Trophoblast cell (in vitro differentiated cells and primary cell): ENCODE measurements around the gene SEMA3G.

ENCODE experiments used
- DNase-seq, 2 donors: peaks; one replicate each; pipeline ENCODE4 v3.0.0-alpha.2; 2016
- H2AFZ ChIP-seq: 2 replicates; pipeline ENCODE4 v1.6.1; 2013; ENCODE audit warnings: low read length, moderate library complexity, mild to moderate bottlenecking; ENCODE audit not compliant: insufficient read depth, poor library complexity
- H2AK5ac ChIP-seq: 2 replicates; pipeline ENCODE4 v1.6.1; 2013; ENCODE audit warnings: mild to moderate bottlenecking, low read length
- H2BK120ac ChIP-seq: 2 replicates; pipeline ENCODE4 v1.6.1; 2013; ENCODE audit warnings: low read length, mild to moderate bottlenecking, moderate library complexity; ENCODE audit not compliant: insufficient read depth, poor library complexity
- H2BK12ac ChIP-seq: 2 replicates; pipeline ENCODE4 v1.6.1; 2013; ENCODE audit warnings: mild to moderate bottlenecking, low read length, moderate library complexity
- H2BK5ac ChIP-seq: 2 replicates; pipeline ENCODE4 v1.6.1; 2013; ENCODE audit warnings: low read length, low read depth, moderate library complexity, mild to moderate bottlenecking; ENCODE audit not compliant: poor library complexity
- H3K14ac ChIP-seq: 2 replicates; pipeline ENCODE4 v1.6.1; 2013; ENCODE audit warnings: mild to moderate bottlenecking, low read length
- H3K18ac ChIP-seq: 2 replicates; pipeline ENCODE4 v1.6.1; 2013; ENCODE audit warnings: mild to moderate bottlenecking, low read length
- H3K23ac ChIP-seq: 2 replicates; pipeline ENCODE4 v1.6.1; 2013; ENCODE audit warnings: low read length
- H3K27ac ChIP-seq: 2 replicates; pipeline ENCODE4 v1.5.1; 2013; ENCODE audit warnings: low read depth, mild to moderate bottlenecking, inconsistent platforms, low read length, moderate library complexity
- H3K27me3 ChIP-seq: 2 replicates; pipeline ENCODE4 v1.6.1; 2013; ENCODE audit warnings: inconsistent platforms, mild to moderate bottlenecking, low read length, moderate library complexity; ENCODE audit not compliant: insufficient read depth
- H3K36me3 ChIP-seq, 2 experiments: 1 replicate in 1 of 2; 2 replicates in 1 of 2; pipeline ENCODE4 v1.6.1; 2013; ENCODE audit warnings: low read length in 2 of 2, mild to moderate bottlenecking in 2 of 2, moderate library complexity in 1 of 2; ENCODE audit not compliant: insufficient read depth in 2 of 2, control insufficient read depth in 1 of 2
- H3K4ac ChIP-seq: 2 replicates; pipeline ENCODE4 v1.6.1; 2013; ENCODE audit warnings: low read depth, mild to moderate bottlenecking, low read length, moderate library complexity
- H3K4me1 ChIP-seq, 2 experiments: 1 replicate in 1 of 2; 2 replicates in 1 of 2; pipeline ENCODE4 v1.6.1; 2013; ENCODE audit warnings: low read length in 2 of 2, mild to moderate bottlenecking in 2 of 2, moderate library complexity in 1 of 2; ENCODE audit not compliant: insufficient read depth in 2 of 2, control insufficient read depth in 1 of 2
- H3K4me2 ChIP-seq: 2 replicates; pipeline ENCODE4 v1.6.1; 2013; ENCODE audit warnings: inconsistent platforms, mild to moderate bottlenecking, low read length, moderate library complexity
- H3K4me3 ChIP-seq: 2 replicates; pipeline ENCODE4 v1.5.1; 2013; ENCODE audit warnings: mild to moderate bottlenecking, low read depth, low read length, inconsistent platforms
- H3K79me1 ChIP-seq: one replicate; pipeline ENCODE4 v1.6.1; 2013; ENCODE audit warnings: low read length
- H3K79me2 ChIP-seq: 2 replicates; pipeline ENCODE4 v1.6.1; 2013; ENCODE audit warnings: low read length, mild to moderate bottlenecking; ENCODE audit not compliant: control insufficient read depth, insufficient read depth, poor library complexity
- H3K9ac ChIP-seq: 2 replicates; pipeline ENCODE4 v1.6.1; 2013; ENCODE audit warnings: mild to moderate bottlenecking, low read length
- H3K9me3 ChIP-seq: 2 replicates; pipeline ENCODE4 v1.6.1; 2013; ENCODE audit warnings: low read depth, mild to moderate bottlenecking, control low read depth, inconsistent platforms, low read length; ENCODE audit not compliant: insufficient read depth
- H4K12ac ChIP-seq: 2 replicates; pipeline ENCODE4 v1.6.1; 2013; ENCODE audit warnings: low read depth, mild to moderate bottlenecking, low read length, moderate library complexity
- H4K8ac ChIP-seq: 2 replicates; pipeline ENCODE4 v1.6.1; 2013; ENCODE audit warnings: low read depth, mild to moderate bottlenecking, low read length, moderate library complexity
- H4K91ac ChIP-seq: one replicate; pipeline ENCODE4 v1.6.1; 2013; ENCODE audit warnings: low read depth, mild to moderate bottlenecking, low read length, moderate library complexity
- WGBS: extraction: QIAGEN DNeasy Blood & Tissue Kit; methylation state at CpG from one replicate; pipeline ENCODE4 v1.1.7; 2013; ENCODE audit warnings: missing lambda C conversion rate; ENCODE audit not compliant: insufficient read length, insufficient coverage; ENCODE audit errors: extremely low coverage; 5-methylcytosine and 5-hydroxymethylcytosine counted together

The SEMA3G gene

GRCh38 chr3:52434491-52435115, 10.3 kb downstream of the SEMA3G start:
- no peak overlapping the region for H3K27ac ChIP-seq
- H3K14ac ChIP-seq, result no peak overlapping the region
- no peak overlapping the region for H3K4me3 ChIP-seq
- no peak overlapping the region for H4K91ac ChIP-seq
- no peak overlapping the region for H4K8ac ChIP-seq
- no peak overlapping the region for H2AK5ac ChIP-seq
- no peaks in the 10 kb centered on the region for H3K79me1 ChIP-seq
- no peak overlapping the region for H2BK5ac ChIP-seq
- no CpG with 5 or more reads among the region's 9 CpGs for WGBS
- H3K23ac ChIP-seq, result no peak overlapping the region
- H3K9ac ChIP-seq, result no peak overlapping the region
- no peak overlapping the region for H2BK12ac ChIP-seq
- no peak for DNase-seq
- H2BK120ac ChIP-seq, result no peak overlapping the region
- no peaks in the 10 kb centered on the region for H3K27me3 ChIP-seq
- H4K12ac ChIP-seq, result no peak overlapping the region
- no peak overlapping the region for H3K4me2 ChIP-seq
- H3K36me3 ChIP-seq, result no peaks in the 10 kb centered on the region
- H3K18ac ChIP-seq, result no peak overlapping the region
- no peaks in the 10 kb centered on the region for H3K79me2 ChIP-seq
- H3K9me3 ChIP-seq, result no peaks in the 10 kb centered on the region
- no peak overlapping the region for H2AFZ ChIP-seq
- H3K4ac ChIP-seq, result no peak overlapping the region
- peaks cover 0 to 2% of the 10 kb centered on the region in 2 experiments for H3K4me1 ChIP-seq

DNA sequence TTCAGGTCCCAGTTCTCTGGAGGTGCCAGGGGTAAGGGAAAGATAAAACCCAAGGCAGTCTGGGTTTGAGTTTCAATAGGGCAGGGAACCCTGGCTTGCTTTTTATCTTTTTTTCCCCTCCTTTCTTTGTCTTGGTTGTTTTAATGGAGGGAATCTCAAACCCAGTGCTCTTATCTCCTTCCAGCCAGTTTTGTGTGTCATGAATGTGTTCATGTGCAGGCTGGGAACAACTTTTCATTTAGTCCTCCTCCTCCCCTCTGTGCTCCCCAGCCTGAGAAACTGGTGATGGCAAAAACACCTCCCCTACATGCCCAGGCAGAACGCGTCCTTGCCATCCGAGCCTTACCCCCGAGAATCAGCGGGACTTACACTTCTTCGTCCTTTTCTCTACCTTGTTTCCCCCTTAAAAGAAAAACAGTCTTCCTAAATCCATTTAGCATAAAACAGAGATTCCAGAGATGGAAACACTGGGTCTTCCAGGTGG, 10.9 kb downstream of the SEMA3G start:
- Histone ChIP-seq H3K4me1 (peaks cover 0 to 2% of the 10 kb centered on the region in 2 experiments), H3K9me3 (no peaks in the 10 kb centered on the region), H3K27ac (no peak overlapping the region), H2BK5ac (no peak overlapping the region), H3K36me3 (no peaks in the 10 kb centered on the region), H3K14ac (no peak overlapping the region), H4K8ac (no peak overlapping the region), H3K4me2 (no peak overlapping the region), H3K23ac (no peak overlapping the region), H3K27me3 (no peaks in the 10 kb centered on the region), H3K4me3 (no peak overlapping the region), H2BK12ac (no peak overlapping the region), H3K9ac (no peak overlapping the region), H4K91ac (no peak overlapping the region), H3K18ac (no peak overlapping the region), H2AK5ac (no peak overlapping the region), H4K12ac (no peak overlapping the region), H2BK120ac (no peak overlapping the region), H2AFZ (no peak overlapping the region), H3K4ac (no peak overlapping the region), H3K79me1 (no peaks in the 10 kb centered on the region), H3K79me2 (no peaks in the 10 kb centered on the region)
- WGBS, result no CpG with 5 or more reads among the region's 6 CpGs
- no peak for DNase-seq

GRCh38 chr3:52433328-52433995, 11.4 kb downstream of the SEMA3G start:
- Histone ChIP-seq H3K36me3 (no peaks in the 10 kb centered on the region), H4K12ac (no peak overlapping the region), H3K18ac (no peak overlapping the region)

GRCh38 chr3:52432691-52433141, 12.2 kb downstream of the SEMA3G start:
- Histone ChIP-seq H3K9me3 (no peaks in the 10 kb centered on the region), H3K27me3 (no peaks in the 10 kb centered on the region), H2AK5ac (no peak overlapping the region), H2BK120ac (no peak overlapping the region), H3K27ac (no peak overlapping the region), H3K4me2 (no peak overlapping the region), H3K23ac (no peak overlapping the region), H4K12ac (no peak overlapping the region), H3K36me3 (no peaks in the 10 kb centered on the region), H3K79me1 (no peaks in the 10 kb centered on the region), H3K4me1 (peaks cover 0 to 2% of the 10 kb centered on the region in 2 experiments), H3K4me3 (no peak overlapping the region), H3K14ac (no peak overlapping the region), H3K4ac (no peak overlapping the region), H3K18ac (no peak overlapping the region), H3K79me2 (no peaks in the 10 kb centered on the region), H4K8ac (no peak overlapping the region), H2BK5ac (no peak overlapping the region), H3K9ac (no peak overlapping the region), H4K91ac (no peak overlapping the region), H2AFZ (no peak overlapping the region), H2BK12ac (no peak overlapping the region)
- no CpG with 5 or more reads among the region's 4 CpGs for WGBS
- DNase-seq, result no peak

More at GRCh38 chr3:52433328-52433995, 11.4 kb downstream of the SEMA3G start:
- WGBS, result no CpG with 5 or more reads among the region's 10 CpGs
- H3K27ac ChIP-seq, result no peak overlapping the region
- H3K14ac ChIP-seq, result no peak overlapping the region
- peaks cover 0 to 2% of the 10 kb centered on the region in 2 experiments for H3K4me1 ChIP-seq
- H3K4me3 ChIP-seq, result no peak overlapping the region
- no peak for DNase-seq
- H2BK120ac ChIP-seq, result no peak overlapping the region
- H3K23ac ChIP-seq, result no peak overlapping the region
- no peaks in the 10 kb centered on the region for H3K79me2 ChIP-seq
- no peaks in the 10 kb centered on the region for H3K9me3 ChIP-seq
- no peak overlapping the region for H3K4me2 ChIP-seq
- H2BK5ac ChIP-seq, result no peak overlapping the region
- no peak overlapping the region for H3K4ac ChIP-seq
- no peak overlapping the region for H3K9ac ChIP-seq
- no peak overlapping the region for H4K8ac ChIP-seq
- H3K79me1 ChIP-seq, result no peaks in the 10 kb centered on the region
- H2AK5ac ChIP-seq, result no peak overlapping the region
- no peak overlapping the region for H2AFZ ChIP-seq
- no peak overlapping the region for H4K91ac ChIP-seq
- no peaks in the 10 kb centered on the region for H3K27me3 ChIP-seq
- H2BK12ac ChIP-seq, result no peak overlapping the region
